Endodermal cell (in vitro differentiated cells): ENCODE data around the gene BSDC1. TPM values are rescaled to one million over a fixed set of nuclear protein-coding genes. Genes with fewer than 3 reads are reported as not detected.
"Not testable (repeated sequence)": the region's sequence is repeated elsewhere in the genome, so short reads cannot be mapped to it uniquely, and the experiment has no call there.

ENCODE experiments used
- DNase-seq: peaks from one replicate; pipeline ENCODE4 v3.0.0-alpha.2; 2017
- H3K27ac ChIP-seq: 2 replicates; pipeline ENCODE4 v1.5.1; 2013; ENCODE audit warnings: mild to moderate bottlenecking, low read depth, low read length, moderate library complexity
- H3K27me3 ChIP-seq: 2 replicates; pipeline ENCODE4 v1.6.1; 2013; ENCODE audit warnings: mild to moderate bottlenecking, low read length, moderate library complexity; ENCODE audit not compliant: insufficient read depth, control insufficient read depth, poor library complexity, severe bottlenecking
- H3K36me3 ChIP-seq: 2 replicates; pipeline ENCODE4 v1.7.0; 2013; ENCODE audit warnings: mild to moderate bottlenecking, low read length, moderate library complexity; ENCODE audit not compliant: control insufficient read depth, insufficient read depth
- H3K4me1 ChIP-seq: one replicate; pipeline ENCODE4 v1.7.0; 2013; ENCODE audit warnings: low read length; ENCODE audit not compliant: control insufficient read depth, insufficient read depth
- H3K4me3 ChIP-seq: 2 replicates; pipeline ENCODE4 v1.5.1; 2013; ENCODE audit warnings: mild to moderate bottlenecking, low read length, moderate library complexity
- H3K9ac ChIP-seq: 2 replicates; pipeline ENCODE4 v1.6.1; 2013; ENCODE audit warnings: mild to moderate bottlenecking, low read length, moderate library complexity; ENCODE audit not compliant: poor library complexity, severe bottlenecking; ENCODE audit errors: extremely low read depth
- H3K9me3 ChIP-seq: 2 replicates; pipeline ENCODE4 v1.6.1; 2013; ENCODE audit warnings: mild to moderate bottlenecking, low read length, moderate library complexity; ENCODE audit not compliant: control insufficient read depth
- H3K27ac Mint-ChIP-seq: 2 replicates; pipeline ENCODE4 v1.8.0; 2020; ENCODE audit warnings: mixed read lengths
- H3K27me3 Mint-ChIP-seq: 2 replicates; pipeline ENCODE4 v1.8.0; 2021; ENCODE audit warnings: mild to moderate bottlenecking, mixed read lengths; ENCODE audit not compliant: insufficient read depth
- H3K36me3 Mint-ChIP-seq: 2 replicates; pipeline ENCODE4 v1.8.0; 2020; ENCODE audit warnings: low read depth, mixed read lengths
- H3K4me1 Mint-ChIP-seq: 2 replicates; pipeline ENCODE4 v1.8.0; 2020; ENCODE audit warnings: mixed read lengths
- H3K4me3 Mint-ChIP-seq: 2 replicates; pipeline ENCODE4 v1.8.0; 2020; ENCODE audit warnings: mild to moderate bottlenecking, moderate library complexity, mixed read lengths
- H3K9me3 Mint-ChIP-seq: 2 replicates; pipeline ENCODE4 v1.8.0; 2020; ENCODE audit warnings: mild to moderate bottlenecking, mixed read lengths
- CTCF ChIP-seq: fragments of 200-600 bp; sonication (generic); conservative IDR thresholded peaks from 2 replicates; pipeline ENCODE4 v1.5.0; 2021; ENCODE audit warnings: antibody characterized with exemption, mild to moderate bottlenecking
- WGBS, 2 experiments: methylation state at CpG; one replicate each; pipeline versions ENCODE4 v1.1.5 to v1.1.7; 2013; ENCODE audit warnings: missing lambda C conversion rate in 2 of 2, mixed read lengths in 1 of 2; ENCODE audit not compliant: insufficient coverage in 1 of 2, insufficient read length in 1 of 2; 5-methylcytosine and 5-hydroxymethylcytosine counted together
- long read RNA-seq, 4 experiments: library from polyadenylated mRNA in 2 of 4; library from RNA in 1 of 4; library from capped mRNA in 1 of 4; stranded (forward) in 3 of 4; unstranded in 1 of 4; transcript quantifications; one replicate each; pipeline ENCODE4 v2.0.0, GENCODE V29; 2020 to 2021; ENCODE audit warnings: inconsistent platforms in 1 of 4
- polyA plus RNA-seq, 2 experiments: library from polyadenylated mRNA; stranded (reverse); fragments of 50-300 nt; gene quantifications; one replicate each; pipeline ENCODE4 v1.2.3, GENCODE V29; 2013
- total RNA-seq, 2 donors: library from RNA; stranded (reverse); fragmentation: NEBNext Ultra II Directional in 1 of 2; extraction: Animal tissue kit (Norgen Biotek cat#: 25700) in 1 of 2; gene quantifications; 2 replicates in 1 of 2; 3 replicates in 1 of 2; pipeline ENCODE4 v1.2.1, GENCODE V29; 2021

BSDC1 gene, protein sequence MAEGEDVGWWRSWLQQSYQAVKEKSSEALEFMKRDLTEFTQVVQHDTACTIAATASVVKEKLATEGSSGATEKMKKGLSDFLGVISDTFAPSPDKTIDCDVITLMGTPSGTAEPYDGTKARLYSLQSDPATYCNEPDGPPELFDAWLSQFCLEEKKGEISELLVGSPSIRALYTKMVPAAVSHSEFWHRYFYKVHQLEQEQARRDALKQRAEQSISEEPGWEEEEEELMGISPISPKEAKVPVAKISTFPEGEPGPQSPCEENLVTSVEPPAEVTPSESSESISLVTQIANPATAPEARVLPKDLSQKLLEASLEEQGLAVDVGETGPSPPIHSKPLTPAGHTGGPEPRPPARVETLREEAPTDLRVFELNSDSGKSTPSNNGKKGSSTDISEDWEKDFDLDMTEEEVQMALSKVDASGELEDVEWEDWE
- 10 to 100 TPM; 61.7 to 68.3 TPM for total RNA-seq
- polyA plus RNA-seq (2013, experiment 1 of 2) = 50.2 TPM
- 46.6 TPM for polyA plus RNA-seq (2013, experiment 2 of 2)
- long read RNA-seq, experiment 1, partial matches to known transcripts = 7 of 17 reads
- long read RNA-seq, experiment 1, other reads (novel, unspliced or antisense) = 8 of 17 reads
- long read RNA-seq, experiment 2, transcript BSDC1-206 (11 exons, 2,846 nt) = major isoform, 71 of 130 reads
- long read RNA-seq, experiment 2, transcript BSDC1-205 (11 exons, 1,505 nt) = minor isoform, 20 of 130 reads
- long read RNA-seq, experiment 2, partial matches to known transcripts = 26 of 130 reads
- long read RNA-seq, experiment 2, other reads (novel, unspliced or antisense) = 11 of 130 reads
- long read RNA-seq, experiment 3, full-length matches to known transcripts = 170 of 231 reads
- long read RNA-seq, experiment 3, partial matches to known transcripts = 38 of 231 reads
- long read RNA-seq, experiment 3, other reads (novel, unspliced or antisense) = 23 of 231 reads
- long read RNA-seq, experiment 4, partial matches to known transcripts = 13 of 21 reads
- long read RNA-seq, experiment 4, other reads (novel, unspliced or antisense) = 5 of 21 reads

- Mint-ChIP-seq H3K27ac (peak within 1 kb of the TSS; percentile 100), H3K27me3 (no peaks in the 10 kb centered on the region), H3K9me3 (peaks cover 11% of the 10 kb centered on the region), H3K36me3 (peaks cover 14% of the 10 kb centered on the region), H3K4me1 (peaks cover 11% of the 10 kb centered on the region), H3K4me3 (peak within 1 kb of the TSS; percentile 96)
- peak within 1 kb of the TSS; percentile 98 for H3K9ac ChIP-seq
- peak within 1 kb of the TSS; percentile 99 for H3K27ac ChIP-seq
- H3K36me3 ChIP-seq = peaks cover 41% of the 10 kb centered on the region
- 0% methylated on average over 24 to 48 of the region's 48 CpGs for WGBS, 2 experiments
- peaks cover 5% of the 10 kb centered on the region for H3K4me1 ChIP-seq
- peak within 1 kb of the TSS; percentile 82 for H3K4me3 ChIP-seq
- H3K9me3 ChIP-seq = peaks cover 6% of the 10 kb centered on the region
- peak; percentile 99 for DNase-seq
- no peak for TF ChIP-seq CTCF
- H3K27me3 ChIP-seq = no peaks in the 10 kb centered on the region
These were observed at the start of gene BSDC1 for GRCh38 chr1:32394141-32394889. Gene BSDC1 (minus strand): TSS chr1:32394441. CDS start chr1:32394414, 27 bp downstream.

GRCh38 chr1:32441467-32441866 is 47.2 kb upstream of the BSDC1 start:
- Mint-ChIP-seq H3K4me1 (peaks cover 37% of the 10 kb centered on the region), H3K9me3 (peaks cover 40% of the 10 kb centered on the region), H3K36me3 (peaks cover 22% of the 10 kb centered on the region)
- H3K9me3 ChIP-seq = peaks cover 37% of the 10 kb centered on the region
- not testable (repeated sequence) for H3K27me3 ChIP-seq, H3K36me3 ChIP-seq, H3K27me3 Mint-ChIP-seq, H3K27ac Mint-ChIP-seq, H3K4me1 ChIP-seq, H3K4me3 Mint-ChIP-seq, H3K27ac ChIP-seq, H3K9ac ChIP-seq
- 93 to 100% methylated on average over 5 to 10 of the region's 10 CpGs for WGBS, 2 experiments
- H3K4me3 ChIP-seq = peak overlapping the region; percentile 49
- DNase-seq = peak; percentile 5

DNA sequence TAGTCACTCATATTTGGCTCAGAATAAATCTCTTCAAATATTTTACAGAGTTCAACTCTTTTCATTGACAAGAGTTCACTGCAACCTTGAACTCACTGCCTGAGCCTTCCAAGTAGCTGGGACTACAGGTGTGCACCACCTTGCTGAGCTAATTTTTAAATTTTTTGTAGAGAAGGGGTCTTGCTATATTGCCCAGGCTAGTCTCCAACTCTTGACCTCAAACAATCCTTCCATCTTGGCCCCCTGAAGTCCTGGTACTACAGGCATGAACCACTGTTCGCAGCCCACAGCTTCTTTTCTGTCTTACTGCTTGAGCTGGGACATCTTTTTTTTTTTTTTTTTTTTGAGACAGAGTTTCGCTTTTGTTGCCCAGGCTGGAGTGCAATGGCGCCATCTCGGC is 44.5 kb upstream of the BSDC1 start:
- H3K27ac ChIP-seq, DNase-seq: not testable (repeated sequence)

More for the DNA sequence above, 44.5 kb upstream of the BSDC1 start:
- H3K36me3 ChIP-seq, H3K4me1 ChIP-seq, H3K27me3 ChIP-seq, H3K4me3 Mint-ChIP-seq, H3K27me3 Mint-ChIP-seq, H3K9ac ChIP-seq: not testable (repeated sequence)
- H3K27ac Mint-ChIP-seq = peak overlapping the region; percentile 88
- H3K9me3 Mint-ChIP-seq = peaks cover 40% of the 10 kb centered on the region
- 97 to 100% methylated on average over 1 to 4 of the region's 4 CpGs for WGBS, 2 experiments
- Histone ChIP-seq H3K4me3 (peak overlapping the region; percentile 62), H3K9me3 (peaks cover 37% of the 10 kb centered on the region)
- peaks cover 17% of the 10 kb centered on the region for H3K4me1 Mint-ChIP-seq
- peaks cover 22% of the 10 kb centered on the region for H3K36me3 Mint-ChIP-seq
